ENCODE data around the gene SERPINB11. TPM values are rescaled to one million over a fixed set of nuclear protein-coding genes. Genes with fewer than 3 reads are reported as not detected.
"Not testable (repeated sequence)": the region's sequence is repeated elsewhere in the genome, so short reads cannot be mapped to it uniquely, and the experiment has no call there.

Gene SERPINB11
- total RNA-seq, 2 experiments from 2014 or later, result not detected

DNA sequence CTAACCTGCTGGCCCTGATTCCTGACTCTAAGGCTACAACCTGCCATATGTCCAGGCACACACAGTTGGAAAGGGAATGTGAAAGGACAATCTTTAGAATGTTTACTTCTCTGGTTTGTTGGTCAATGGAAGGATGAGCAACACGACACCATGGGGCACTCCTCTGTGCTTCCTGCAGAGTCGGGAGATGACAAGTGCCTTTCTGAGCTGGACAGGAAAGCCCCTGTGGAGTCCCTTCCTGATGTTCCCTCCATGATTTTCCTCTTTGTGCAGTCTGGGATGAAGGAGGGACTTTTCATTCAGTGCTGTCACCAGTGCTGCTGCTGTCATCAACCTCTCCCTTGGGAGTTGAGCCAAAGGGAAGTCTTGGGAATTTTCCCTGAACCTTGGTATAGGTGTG is 49.9 kb downstream of the SERPINB11 start:
- Mint-ChIP-seq H3K4me1 (no peaks in the 10 kb centered on the region), H3K27me3 (no peaks in the 10 kb centered on the region), H3K4me3 (no peak overlapping the region), H3K36me3 (ENCODE audit: low read depth) (no peaks in the 10 kb centered on the region), H3K9me3 (no peaks in the 10 kb centered on the region), H3K27ac (no peak overlapping the region)
- ChIA-PET CTCF (no interaction called here), POLR2A (no interaction called here)
- DNase-seq, result no peak

DNA sequence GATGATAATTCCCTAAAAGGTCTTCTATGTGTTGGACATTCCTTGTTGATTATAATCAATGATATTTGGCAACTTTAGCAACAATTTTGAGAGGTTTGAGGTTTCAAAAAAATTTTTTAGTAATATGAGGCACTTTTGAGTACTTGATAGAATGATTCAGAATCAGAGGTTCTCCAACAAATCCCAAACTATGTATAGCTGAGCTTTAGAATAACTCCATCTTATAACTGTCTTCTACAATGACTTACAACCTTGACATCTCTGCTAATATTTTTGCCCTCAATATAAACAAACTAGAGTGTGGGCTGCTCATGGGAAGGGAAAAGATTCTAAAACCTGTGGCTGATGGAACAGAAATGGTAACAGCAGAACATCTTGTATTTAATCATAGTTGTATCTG is 50.9 kb downstream of the SERPINB11 start:
- Mint-ChIP-seq H3K4me3 (no peak overlapping the region), H3K4me1 (no peaks in the 10 kb centered on the region), H3K27ac (no peak overlapping the region), H3K27me3 (no peaks in the 10 kb centered on the region), H3K36me3 (ENCODE audit: low read depth) (no peaks in the 10 kb centered on the region), H3K9me3 (no peaks in the 10 kb centered on the region)
- ChIA-PET CTCF (no interaction called here), POLR2A (no interaction called here)
- DNase-seq, result no peak

DNA sequence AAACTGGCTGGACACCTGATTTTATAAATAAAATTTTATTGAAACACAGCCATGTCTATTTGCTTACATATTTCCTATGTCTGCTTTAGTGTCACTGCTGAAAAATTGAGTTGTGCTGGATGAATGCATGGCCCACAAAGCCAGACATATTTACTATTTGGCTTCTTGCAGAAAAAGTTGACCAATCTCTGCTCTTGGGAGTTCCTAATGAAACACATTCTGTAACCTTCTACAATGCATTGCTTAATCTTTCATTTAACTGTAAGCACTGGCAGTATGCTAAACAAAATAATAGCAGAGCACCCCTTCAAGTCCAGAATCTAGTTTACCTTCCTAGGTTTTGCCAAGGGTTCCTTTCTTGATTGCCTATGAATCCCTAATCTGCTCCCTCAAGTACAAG is 54.8 kb downstream of the SERPINB11 start:
- Mint-ChIP-seq H3K4me3 (no peak overlapping the region), H3K27ac (no peak overlapping the region), H3K9me3 (peaks cover 9% of the 10 kb centered on the region), H3K27me3 (no peaks in the 10 kb centered on the region), H3K4me1 (no peaks in the 10 kb centered on the region), H3K36me3 (ENCODE audit: low read depth) (no peaks in the 10 kb centered on the region)
- no peak for DNase-seq
- CTCF ChIA-PET, result no interaction called here
- POLR2A ChIA-PET, result no interaction called here

DNA sequence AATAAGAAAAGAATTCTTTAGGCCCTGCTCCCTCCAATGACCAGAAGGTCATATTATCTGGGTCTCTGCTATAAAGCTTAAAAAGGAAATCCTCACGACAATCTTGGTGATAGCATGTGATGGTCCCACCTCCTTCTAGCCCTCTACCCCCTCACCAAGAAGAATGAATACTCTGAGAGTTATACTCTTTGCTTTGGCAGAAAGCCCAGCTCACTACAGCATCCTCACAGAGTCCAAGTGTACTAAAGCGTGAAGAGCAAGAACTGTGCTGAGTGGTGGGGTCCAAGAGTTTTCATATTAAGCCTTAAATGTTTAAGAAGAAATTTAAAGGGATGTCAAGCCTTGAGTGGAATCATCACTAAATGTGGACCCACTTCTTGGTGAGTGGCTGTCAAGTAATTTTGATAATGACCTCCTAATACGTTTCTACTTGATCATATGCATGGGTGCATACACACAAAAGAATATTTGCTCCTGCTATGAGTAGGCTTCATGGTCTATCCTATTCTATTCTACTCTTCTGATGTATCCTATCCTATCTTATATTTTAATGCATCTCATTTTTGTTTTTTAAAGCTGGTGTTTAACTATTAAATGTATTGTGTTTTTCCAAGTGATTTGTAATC is 56.0 kb downstream of the SERPINB11 start:
- H3K9me3 Mint-ChIP-seq, result peaks cover 9% of the 10 kb centered on the region
- H3K36me3 Mint-ChIP-seq (ENCODE audit: low read depth), result no peaks in the 10 kb centered on the region
- no peak for DNase-seq
- H3K4me3 Mint-ChIP-seq, result no peak overlapping the region
- no peaks in the 10 kb centered on the region for H3K4me1 Mint-ChIP-seq
- ChIA-PET CTCF (no interaction called here), POLR2A (no interaction called here)
- no peaks in the 10 kb centered on the region for H3K27me3 Mint-ChIP-seq
- no peak overlapping the region for H3K27ac Mint-ChIP-seq

DNA sequence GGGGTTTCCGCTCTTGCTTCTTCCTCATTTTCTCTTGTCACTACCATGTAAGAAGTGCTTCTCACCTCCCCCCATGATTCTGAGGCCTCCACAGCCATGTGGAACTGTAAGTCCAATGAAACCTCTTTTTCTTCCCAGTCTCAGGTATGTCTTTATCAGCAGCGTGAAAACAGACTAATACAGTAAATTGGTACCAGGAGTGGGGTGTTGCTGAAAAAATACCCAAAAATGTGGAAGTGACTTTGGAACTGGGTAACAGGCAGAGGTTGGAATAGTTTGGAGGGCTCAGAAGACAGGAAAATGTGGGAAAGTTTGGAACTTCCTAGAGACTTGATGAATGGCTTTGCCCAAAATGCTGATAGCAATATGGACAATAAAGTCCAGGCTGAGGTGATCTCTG is 57.0 kb downstream of the SERPINB11 start:
- H3K4me3 Mint-ChIP-seq; POLR2A ChIA-PET; CTCF ChIA-PET; H3K4me1 Mint-ChIP-seq; H3K27me3 Mint-ChIP-seq; DNase-seq; H3K36me3 Mint-ChIP-seq (ENCODE audit: low read depth); H3K9me3 Mint-ChIP-seq; H3K27ac Mint-ChIP-seq: not testable (repeated sequence)

DNA sequence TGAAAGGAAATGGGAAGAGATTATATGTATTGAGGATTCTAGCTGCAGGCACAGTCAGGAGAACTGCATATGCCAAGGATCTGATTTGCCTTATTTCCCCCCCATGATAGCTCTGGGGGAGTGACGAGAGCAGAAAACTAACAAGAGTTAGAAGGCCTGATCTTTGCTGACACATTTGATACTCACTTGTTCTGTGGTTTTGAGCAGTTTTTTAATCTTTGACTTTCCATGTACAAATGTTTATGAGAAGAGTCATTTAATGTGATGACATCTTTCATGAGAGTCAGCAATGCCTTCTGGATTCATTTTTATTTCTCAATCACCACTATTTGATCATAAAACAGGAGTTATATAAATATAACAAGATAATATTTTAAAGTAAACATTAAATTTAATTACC is 59.8 kb downstream of the SERPINB11 start:
- Mint-ChIP-seq H3K36me3 (ENCODE audit: low read depth) (no peaks in the 10 kb centered on the region), H3K27ac (no peak overlapping the region), H3K4me1 (no peaks in the 10 kb centered on the region), H3K9me3 (peaks cover 9% of the 10 kb centered on the region), H3K27me3 (no peaks in the 10 kb centered on the region), H3K4me3 (no peak overlapping the region)
- ChIA-PET CTCF (no interaction called here), POLR2A (no interaction called here)
- no peak for DNase-seq

DNA sequence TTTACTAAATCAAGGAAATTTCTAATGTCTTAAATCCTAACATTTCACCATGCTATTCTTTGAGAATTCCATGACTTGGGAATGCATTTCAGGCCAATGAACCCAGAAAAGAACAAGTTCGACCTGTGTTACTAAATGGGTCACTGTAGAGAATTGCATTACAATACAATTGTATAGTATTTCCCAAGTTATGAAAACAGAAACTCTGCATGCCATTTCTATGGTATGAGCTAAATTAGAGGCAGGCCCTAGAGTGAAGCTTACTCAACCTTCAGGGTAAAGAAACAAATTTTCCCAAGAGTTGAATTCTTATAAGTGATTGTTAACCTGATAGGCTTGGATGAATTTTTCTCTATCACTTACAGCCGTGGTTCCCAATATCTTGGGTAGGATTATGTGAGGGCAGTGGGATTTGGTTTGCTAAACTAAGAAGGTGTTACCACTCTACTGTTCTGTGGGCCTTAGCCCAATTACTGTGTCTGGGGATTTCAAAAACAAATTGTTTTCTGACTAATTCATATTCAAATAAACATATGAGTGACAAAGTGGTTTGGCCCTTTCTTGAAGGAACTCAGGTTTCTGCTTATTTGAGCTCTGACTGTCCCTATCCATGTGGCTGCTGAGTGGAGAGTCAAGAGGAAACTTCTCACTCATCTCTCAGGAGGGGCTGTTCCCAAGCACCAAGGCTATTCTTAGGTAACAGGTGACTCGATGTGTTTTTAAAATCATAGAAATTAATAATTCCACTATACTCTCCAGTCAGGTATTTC is 61.3 kb downstream of the SERPINB11 start:
- Mint-ChIP-seq H3K27ac (no peak overlapping the region), H3K27me3 (peaks cover 4% of the 10 kb centered on the region), H3K9me3 (peaks cover 9% of the 10 kb centered on the region), H3K36me3 (ENCODE audit: low read depth) (no peaks in the 10 kb centered on the region), H3K4me1 (no peaks in the 10 kb centered on the region), H3K4me3 (no peak overlapping the region)
- POLR2A ChIA-PET, result no interaction called here
- CTCF ChIA-PET, result no interaction called here
- no peak for DNase-seq

DNA sequence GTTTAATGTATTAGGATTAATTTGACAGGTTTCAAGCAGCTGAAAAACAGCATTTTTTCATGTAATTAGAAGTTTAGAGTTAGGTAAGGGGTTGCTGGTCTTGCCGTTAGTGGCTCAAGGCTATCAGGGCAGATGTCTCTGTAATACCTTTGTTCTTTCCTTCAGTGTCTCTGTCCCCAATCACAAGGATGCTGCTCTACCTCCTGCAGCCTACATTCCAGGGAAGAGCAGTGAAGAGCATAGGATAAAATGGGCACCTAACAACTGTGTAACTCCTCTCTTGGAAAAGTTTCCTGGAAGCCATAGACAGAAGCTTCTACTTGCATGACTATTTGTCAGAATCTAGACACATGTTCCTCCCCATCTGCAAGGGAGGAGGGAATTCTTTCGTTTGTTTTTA is 63.1 kb downstream of the SERPINB11 start:
- CTCF ChIA-PET, result no interaction called here
- Mint-ChIP-seq H3K4me3 (no peak overlapping the region), H3K27ac (no peak overlapping the region), H3K9me3 (no peaks in the 10 kb centered on the region), H3K36me3 (ENCODE audit: low read depth) (no peaks in the 10 kb centered on the region), H3K27me3 (peaks cover 4% of the 10 kb centered on the region), H3K4me1 (no peaks in the 10 kb centered on the region)
- no peak for DNase-seq
- POLR2A ChIA-PET, result no interaction called here

Other genes starting within 250 kb of the SERPINB11 start
- gene SERPINB5, start 226.0 kb upstream of the SERPINB11 start, total RNA-seq, result not detected
- not detected for gene SERPINB12, start 160.6 kb upstream of the SERPINB11 start, total RNA-seq
- gene SERPINB13, start 115.6 kb upstream of the SERPINB11 start, total RNA-seq, result not detected
- not detected for gene SERPINB4, start 58.7 kb upstream of the SERPINB11 start, total RNA-seq
- gene SERPINB3, start 41.1 kb upstream of the SERPINB11 start, total RNA-seq, result not detected
- not detected for gene SERPINB7, start 72.5 kb downstream of the SERPINB11 start, total RNA-seq
- gene SERPINB2, start 184.7 kb downstream of the SERPINB11 start, total RNA-seq, result not detected
- gene SERPINB10, start 205.0 kb downstream of the SERPINB11 start, total RNA-seq, result not detected
- gene HMSD, start 246.3 kb downstream of the SERPINB11 start, total RNA-seq, result 1 to 10 TPM; 8.5 to 9.6 TPM

Measured in activated CD4-positive, alpha-beta memory T cell treated with anti-CD3 and anti-CD28 coated beads, Interleukin-2, amount 10 ng/mL, durations not matched to agents 7 days and 5 days (primary cell).